ENCODE data around the gene TEAD4.

TEAD4 gene

GRCh38 chr12:2960996-2961616 is 1.9 kb downstream of the TEAD4 start:
- DNase-seq: no peak

GRCh38 chr12:2961705-2962104 is 2.5 kb downstream of the TEAD4 start:
- no peak for DNase-seq

DNA sequence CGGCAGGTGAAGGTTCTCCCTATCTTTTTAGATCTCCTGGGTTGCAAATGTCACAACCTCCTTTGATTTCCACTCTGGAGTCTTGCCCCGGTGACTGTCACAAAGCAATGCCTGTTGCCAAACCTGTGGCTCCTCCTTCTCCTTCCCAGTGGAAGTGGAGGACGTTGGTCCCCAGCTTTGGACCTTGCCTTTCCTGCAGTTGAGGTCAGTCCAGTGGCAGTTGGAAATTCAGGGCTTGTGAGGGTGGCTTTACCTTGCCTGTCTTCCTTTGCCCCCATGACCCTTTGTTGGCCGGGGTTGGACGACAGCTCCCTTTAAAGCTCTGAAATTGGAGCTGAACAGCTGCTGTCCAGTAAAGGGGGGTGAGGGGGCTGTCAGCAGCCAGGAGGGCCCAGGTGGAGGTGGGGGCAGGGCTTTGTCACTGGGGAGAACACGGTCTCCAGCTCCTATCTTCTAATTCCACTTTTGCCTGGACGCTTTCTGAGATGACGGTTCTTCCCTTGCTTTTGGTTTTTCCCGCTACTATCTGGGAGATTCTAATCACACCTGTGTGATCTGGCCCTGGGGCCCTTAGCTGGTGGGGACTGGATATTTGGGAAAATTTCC is 4.1 kb downstream of the TEAD4 start:
- DNase-seq: peak; percentile 32

- no peak for DNase-seq
Observed at GRCh38 chr12:2963760-2964292, 4.6 kb downstream of the TEAD4 start.

DNA sequence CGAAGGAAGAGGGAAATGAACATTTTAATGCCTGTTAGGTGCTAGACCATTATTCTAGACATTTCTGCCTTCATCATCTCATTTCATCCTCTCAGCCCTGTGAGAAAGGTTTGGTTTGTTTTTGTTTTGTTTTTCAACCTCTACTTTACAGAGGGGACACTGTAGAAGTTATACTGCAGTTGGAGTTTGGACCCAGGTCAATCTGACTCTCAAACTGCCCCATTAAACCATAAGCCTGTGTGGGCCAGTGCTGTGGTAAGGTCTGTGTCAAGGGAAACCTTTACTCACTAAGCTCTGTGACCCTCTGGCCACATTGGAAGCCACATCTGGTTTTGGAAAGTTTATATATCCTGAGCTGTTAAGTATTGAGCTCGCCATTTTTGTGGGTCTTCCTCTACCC is 8.5 kb downstream of the TEAD4 start:
- DNase-seq: no peak

- no peak for DNase-seq
Observed at GRCh38 chr12:2970744-2971143, 11.5 kb downstream of the TEAD4 start.

DNA sequence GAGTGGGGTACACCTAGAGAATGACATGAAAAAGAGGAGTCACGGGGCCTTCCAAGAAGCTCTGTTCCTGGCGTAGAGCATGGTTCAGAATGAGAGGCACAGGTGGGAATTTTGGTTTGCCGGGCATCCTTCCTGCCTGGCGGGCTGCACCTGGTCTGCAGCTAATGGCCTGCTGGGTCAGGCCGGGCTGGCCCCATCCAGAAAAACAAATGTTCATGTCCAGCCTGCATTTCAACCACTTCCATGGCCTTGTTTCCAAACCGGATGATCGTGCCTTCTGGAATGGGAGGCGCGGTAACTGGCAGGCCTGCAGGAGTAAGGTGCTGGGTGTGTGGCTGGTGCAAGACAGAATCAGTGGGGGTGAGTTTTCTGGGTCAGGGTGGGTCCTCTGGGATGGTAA is 14.4 kb downstream of the TEAD4 start:
- no peak for DNase-seq

DNA sequence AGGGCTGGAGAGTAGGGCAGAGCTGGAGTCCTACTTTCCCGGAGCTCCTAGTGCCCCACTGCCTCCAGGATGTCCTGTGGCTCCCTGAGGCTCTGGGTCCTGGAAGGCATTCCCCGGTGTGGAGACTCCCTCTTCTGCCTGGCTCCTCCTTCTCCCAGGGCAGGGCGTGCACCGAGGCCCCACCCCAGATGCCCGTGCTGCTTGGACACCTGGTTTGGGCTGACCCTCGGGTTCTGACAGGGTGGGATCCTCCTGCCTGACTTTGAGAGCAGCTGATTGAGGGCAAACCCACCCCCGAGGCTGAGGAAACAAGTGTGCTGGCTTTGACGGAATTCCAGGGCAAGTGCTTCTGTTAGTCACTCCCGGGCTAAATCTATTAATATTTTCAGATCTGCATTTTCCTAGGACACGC is 15.4 kb downstream of the TEAD4 start:
- DNase-seq: no peak

DNA sequence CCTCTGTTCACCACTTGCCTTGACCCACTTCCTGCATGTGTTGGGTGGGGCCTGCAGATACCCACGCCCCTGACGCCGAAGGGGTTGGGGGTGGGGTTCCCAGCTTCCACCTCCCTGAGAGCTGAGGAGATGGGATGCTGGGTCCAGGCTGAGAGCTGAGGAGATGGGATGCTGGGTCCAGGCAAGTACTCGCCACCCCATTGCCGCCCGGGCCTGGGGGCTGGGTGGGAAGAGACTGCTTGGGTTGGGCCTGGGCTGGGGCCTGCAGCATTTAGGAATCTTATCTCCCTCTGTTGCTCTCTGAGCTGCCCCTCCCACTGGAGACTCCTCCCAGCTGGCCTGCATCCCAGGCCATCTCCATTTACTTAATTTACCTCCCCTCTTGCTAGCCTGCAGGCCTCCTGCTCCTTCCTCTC is 17.4 kb downstream of the TEAD4 start:
- DNase-seq: no peak

GRCh38 chr12:2977776-2978175 is 18.6 kb downstream of the TEAD4 start:
- DNase-seq: no peak

- DNase-seq: no peak
Observed at GRCh38 chr12:2979806-2980205, 20.6 kb downstream of the TEAD4 start.

DNA sequence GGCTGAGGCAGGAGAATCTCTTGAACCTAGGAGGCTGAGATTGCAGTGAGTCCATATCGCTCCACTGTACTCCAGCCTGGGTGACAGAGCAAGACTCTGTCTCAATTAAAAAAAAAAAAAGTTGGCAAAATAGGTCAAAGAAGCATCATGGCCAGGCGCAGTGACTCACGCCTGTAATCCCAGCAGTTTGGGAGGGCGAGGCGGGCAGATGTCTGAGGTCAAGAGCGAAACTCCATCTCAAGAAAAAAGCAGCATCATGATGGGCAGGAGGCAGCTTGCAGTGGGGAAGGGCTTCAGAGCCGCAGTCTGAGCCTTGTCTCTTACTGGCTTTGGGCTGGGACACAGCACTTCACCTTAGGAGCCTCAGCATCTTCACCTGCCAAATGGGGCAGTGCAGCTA is 21.4 kb downstream of the TEAD4 start:
- DNase-seq: no peak

GRCh38 chr12:2982361-2982760 is 23.2 kb downstream of the TEAD4 start:
- DNase-seq: no peak

GRCh38 chr12:2984249-2984648 is 25.1 kb downstream of the TEAD4 start:
- DNase-seq: no peak

- DNase-seq: no peak
Observed at GRCh38 chr12:2984698-2985097, 25.5 kb downstream of the TEAD4 start.

DNA sequence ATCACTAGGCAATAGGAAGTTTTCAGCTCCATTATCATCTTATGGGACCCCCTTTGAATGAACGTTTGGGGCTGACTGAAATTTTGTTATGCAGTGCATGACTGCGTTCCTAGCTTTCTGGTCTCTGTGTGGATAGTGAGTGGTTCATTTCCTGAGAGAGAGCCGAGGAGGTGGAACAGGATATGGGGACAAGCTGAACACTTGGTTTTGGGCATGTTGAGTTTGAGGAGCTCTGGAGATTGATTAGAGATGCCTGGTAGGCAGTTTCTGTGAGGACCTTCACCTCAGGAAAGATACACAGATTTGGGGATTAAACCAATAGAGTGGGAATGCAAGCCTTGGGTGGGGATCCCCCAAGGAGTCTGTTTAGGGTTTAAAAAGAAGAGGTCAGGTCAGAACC is 27.7 kb downstream of the TEAD4 start:
- DNase-seq: no peak

- DNase-seq: no peak
Observed at GRCh38 chr12:2988494-2988893, 29.3 kb downstream of the TEAD4 start.

DNA sequence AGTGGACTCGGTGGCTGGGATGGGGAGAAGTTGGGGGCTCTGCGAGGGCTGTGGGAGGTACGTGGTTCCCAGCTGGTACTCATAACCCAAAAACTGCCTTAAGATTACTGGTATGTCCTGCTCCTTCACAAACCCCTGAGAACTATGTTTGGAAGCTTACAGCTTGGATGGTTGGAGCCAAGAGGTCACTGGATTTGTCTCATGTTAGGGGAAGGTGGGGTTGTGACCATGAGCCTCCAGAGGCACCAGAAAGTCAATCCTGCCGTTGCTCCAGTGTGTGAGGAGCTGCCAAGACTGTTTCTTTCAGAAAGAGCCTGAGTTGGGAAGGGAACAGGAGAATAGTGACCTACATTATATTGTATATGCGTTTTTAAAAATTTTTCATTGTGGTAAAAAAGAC is 33.5 kb downstream of the TEAD4 start:
- no peak for DNase-seq

DNA sequence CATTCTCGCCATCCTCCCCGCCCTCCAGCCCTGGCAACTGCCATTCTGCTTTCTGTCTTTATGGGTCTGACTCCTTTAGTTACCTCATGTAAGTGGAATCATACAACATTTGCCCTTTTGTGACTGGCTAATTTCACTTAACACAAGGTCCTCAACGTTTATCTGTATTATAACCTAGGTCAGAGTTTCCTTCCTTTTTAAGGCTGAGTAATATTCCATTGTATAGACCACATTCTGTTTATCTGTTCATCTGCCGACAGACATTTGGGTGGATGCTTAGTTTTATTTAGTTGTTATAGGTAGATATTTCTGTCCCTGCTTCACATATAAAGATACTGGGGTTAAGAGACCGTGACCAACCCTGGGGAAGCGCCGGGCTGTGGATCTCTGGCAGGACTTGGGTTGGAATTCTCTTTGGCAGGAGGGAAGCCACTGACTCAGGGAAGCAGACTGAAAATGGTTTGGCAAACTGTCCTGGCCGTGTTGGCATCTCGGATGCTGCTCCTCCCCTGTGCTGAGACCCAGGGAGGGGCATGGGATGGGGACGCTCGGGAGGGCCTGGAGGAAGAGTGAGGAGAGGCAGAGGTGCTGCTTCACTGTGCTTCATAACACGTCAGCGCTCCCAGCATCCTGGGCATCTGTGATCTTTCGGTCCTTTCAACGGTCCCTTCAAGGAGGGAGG is 38.9 kb downstream of the TEAD4 start:
- DNase-seq: no peak

DNA sequence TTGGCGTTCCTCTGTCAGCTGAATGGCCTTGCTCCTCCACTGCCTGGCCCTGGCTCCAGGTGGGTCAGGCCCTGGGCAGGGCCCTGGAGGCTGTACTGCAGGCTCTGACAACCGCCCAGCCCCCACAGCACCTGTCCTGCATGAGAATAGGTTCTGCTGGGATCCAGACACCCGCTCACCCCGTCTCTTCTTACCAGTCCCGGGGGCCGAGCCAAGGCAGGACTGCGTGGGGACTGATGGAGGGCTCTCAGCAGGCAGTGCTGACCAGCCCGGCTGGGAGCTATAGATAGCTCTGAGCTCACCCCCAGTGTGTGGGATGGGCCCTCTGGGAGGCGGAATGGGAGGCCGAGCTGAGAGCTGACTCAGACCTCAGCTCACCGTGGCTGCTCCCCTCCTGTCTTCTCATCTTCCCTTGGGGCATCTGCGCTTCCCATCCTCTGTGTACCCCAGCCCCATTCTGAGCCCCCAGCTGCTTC is 39.6 kb downstream of the TEAD4 start:
- DNase-seq: no peak

DNA sequence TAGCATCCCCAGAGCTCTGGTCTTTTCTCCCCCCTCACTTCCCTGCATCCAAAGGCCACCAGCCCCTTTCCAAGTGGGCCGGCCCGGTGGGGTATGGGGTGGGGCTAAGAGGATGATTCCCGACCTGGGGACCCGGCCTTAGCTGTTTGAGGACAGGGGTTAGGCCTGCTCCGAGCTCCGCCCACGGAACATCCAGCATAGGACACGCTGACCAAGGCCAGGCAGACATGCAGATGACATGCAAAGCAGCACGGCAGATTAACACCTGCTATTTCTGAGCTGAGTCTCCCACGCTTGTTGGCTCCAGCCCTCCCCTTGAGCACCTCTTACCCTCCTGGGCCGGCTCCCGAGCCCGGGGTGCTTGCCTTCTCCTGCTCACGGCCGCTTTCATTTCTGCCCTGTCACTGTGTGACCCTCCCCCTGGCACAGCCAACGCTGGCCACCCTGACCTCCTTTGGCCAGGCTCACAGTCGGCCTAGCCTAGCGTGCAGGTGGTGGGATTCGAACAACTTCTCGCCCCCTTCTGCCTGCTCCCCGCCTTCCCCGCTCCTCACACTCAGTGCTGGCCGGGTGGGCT is 40.2 kb downstream of the TEAD4 start:
- no peak for DNase-seq

DNA sequence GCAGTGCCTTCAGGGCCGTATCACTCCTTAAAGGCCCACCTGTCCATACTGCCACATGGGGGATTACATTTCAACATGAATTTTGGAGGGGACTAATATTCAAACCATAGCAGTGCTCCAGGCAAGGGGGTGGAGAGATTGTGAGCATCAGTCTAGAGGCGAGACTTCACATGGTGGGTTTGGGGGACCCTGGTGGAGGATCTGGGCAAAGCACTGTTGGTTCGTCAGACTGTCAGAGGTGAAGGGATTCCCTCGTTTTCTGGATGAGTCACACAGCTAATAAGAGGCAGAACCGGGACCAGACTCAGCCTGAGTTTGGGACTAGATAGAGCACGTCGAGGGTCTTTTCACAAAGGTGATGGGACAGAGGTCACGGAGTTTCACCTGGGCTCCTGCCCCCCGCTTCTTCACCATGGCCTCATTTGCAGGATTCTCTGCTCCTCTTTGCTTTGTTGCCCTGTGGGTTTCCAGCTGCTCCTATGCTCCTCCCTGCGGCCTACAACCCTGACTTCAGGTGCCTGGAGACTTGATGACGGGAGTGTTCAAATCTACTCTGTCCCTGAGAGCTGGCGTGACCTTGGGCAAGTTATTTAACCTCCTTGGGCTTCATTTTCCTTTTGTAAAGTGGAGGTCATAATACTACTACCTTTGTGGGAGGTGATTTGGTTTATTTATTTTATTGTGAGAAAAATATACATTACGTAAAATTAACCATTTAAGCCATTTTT is 41.5 kb downstream of the TEAD4 start:
- no peak for DNase-seq

DNA sequence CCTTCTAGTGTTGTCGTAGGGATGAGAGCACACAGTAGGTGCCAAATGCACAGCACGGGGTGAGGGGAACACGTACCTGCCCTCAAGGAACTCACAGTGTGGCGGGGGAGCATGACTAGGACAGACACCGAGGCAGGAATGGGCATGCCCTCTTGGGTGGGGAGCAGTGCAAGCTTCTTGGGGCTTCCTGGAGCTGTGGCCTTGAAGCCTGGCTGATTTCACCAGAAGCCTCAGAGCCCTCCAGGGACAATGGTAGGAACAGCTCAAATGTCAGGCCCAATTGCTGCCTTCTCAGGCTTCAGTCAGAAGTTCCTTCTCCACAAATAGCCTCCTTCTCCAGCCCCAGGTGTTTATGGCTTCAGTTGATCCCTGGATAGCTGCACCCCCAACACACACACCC is 43.4 kb downstream of the TEAD4 start:
- no peak for DNase-seq

All from NCI-H1105 treated with DMSO at 0.1 percent for 48 hours (cell line).